Measurements from ENCODE around the gene C1orf50. TPM values are rescaled to one million over a fixed set of nuclear protein-coding genes. Genes with fewer than 3 reads are reported as not detected.

Gene C1orf50
- total and polyA plus RNA-seq, 7 donors: 2.2 to 6.9 (median 3.5) TPM

DNA sequence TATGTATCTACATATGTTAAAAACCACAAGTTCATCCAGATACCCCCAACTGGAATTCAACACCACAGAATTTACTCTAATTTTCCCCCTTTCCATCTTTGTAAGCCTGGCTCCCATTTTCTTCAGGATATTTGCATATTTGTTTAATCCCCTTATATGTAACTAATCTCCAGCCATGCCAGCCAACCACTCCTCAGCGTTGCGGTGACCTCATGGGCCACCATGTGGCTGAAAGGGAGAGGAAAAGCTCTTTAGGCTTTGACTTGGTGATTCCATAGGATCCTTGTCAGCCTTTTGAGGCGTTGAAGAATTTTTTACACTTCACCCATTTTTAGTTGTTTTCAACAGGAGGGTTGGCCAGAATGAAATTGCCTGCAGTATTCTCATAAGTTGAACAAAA, 37.0 kb upstream of the C1orf50 start:
- no peak overlapping the region for H3K27ac ChIP-seq
- no peak overlapping the region for H3K4me3 ChIP-seq
- no peaks in the 10 kb centered on the region for H3K27me3 ChIP-seq
- 95 to 96% methylated on average over 3 of the region's 3 CpGs for WGBS, 2 donors
- no peaks in the 10 kb centered on the region for H3K36me3 ChIP-seq
- intact Hi-C loops (cut with DNase I): no loop called here
- H3K9me3 ChIP-seq: no peaks in the 10 kb centered on the region
- no peak for TF ChIP-seq POLR2AphosphoS5 (IDR thresholded peaks at IDR 0.05)
- no peak for TF ChIP-seq POLR2A (IDR thresholded peaks at IDR 0.05)
- TF ChIP-seq EP300 (IDR thresholded peaks at IDR 0.05): no peak
- TF ChIP-seq, protein P1, sequence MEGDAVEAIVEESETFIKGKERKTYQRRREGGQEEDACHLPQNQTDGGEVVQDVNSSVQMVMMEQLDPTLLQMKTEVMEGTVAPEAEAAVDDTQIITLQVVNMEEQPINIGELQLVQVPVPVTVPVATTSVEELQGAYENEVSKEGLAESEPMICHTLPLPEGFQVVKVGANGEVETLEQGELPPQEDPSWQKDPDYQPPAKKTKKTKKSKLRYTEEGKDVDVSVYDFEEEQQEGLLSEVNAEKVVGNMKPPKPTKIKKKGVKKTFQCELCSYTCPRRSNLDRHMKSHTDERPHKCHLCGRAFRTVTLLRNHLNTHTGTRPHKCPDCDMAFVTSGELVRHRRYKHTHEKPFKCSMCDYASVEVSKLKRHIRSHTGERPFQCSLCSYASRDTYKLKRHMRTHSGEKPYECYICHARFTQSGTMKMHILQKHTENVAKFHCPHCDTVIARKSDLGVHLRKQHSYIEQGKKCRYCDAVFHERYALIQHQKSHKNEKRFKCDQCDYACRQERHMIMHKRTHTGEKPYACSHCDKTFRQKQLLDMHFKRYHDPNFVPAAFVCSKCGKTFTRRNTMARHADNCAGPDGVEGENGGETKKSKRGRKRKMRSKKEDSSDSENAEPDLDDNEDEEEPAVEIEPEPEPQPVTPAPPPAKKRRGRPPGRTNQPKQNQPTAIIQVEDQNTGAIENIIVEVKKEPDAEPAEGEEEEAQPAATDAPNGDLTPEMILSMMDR (IDR thresholded peaks at IDR 0.05): no peak
- no peaks in the 10 kb centered on the region for H3K4me1 ChIP-seq
- no peak for DNase-seq

DNA sequence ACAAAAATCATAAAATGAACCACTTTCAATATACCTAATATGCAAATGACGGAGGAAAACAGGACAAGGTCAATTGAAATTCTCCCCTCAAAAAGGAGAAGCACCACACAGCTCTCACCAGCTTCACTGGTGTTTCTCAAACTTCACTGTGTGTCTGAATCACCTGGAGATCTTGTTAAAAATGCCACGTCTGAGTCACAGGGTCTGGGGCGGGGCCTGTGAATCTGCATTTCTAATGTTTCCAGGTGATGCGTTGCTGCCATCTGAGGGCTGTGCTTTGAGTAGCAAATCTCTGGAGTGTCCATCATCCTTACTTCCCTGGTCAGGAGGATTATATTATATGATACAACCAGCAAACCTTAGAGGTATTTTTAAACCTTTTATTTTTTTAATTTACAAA, 36.1 kb upstream of the C1orf50 start:
- WGBS, 2 donors: 55 to 70% methylated on average over 4 of the region's 4 CpGs

DNA sequence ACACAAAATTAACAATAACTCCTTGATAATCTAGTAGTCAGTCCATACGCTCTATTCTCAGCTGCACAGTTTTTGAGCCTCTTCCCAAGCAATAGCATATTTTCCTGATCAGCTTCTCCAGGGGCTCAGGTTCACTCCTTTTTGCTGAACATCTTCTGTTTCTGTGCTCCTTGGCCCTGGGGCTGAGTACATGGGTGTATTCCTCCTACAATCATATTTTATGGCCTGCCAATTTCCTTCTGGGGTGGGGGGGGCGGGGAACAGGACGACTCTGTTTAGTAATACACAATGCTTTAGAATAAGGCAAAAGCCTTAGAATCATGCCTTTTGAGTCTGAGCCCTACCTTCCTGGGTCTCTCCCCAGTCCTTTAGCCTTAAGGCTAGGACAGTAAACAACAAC, 35.5 kb upstream of the C1orf50 start:
- no peak overlapping the region for H3K27ac ChIP-seq
- no peaks in the 10 kb centered on the region for H3K4me1 ChIP-seq
- WGBS, 2 donors: 23 to 72% methylated on average over 3 of the region's 3 CpGs
- no peaks in the 10 kb centered on the region for H3K36me3 ChIP-seq
- DNase-seq: no peak
- H3K9me3 ChIP-seq: no peaks in the 10 kb centered on the region
- no peaks in the 10 kb centered on the region for H3K27me3 ChIP-seq
- no peak overlapping the region for H3K4me3 ChIP-seq
- no peak for TF ChIP-seq EP300 (IDR thresholded peaks at IDR 0.05)
- intact Hi-C loops (cut with DNase I): no loop called here

More for the DNA sequence above, 36.1 kb upstream of the C1orf50 start:
- Histone ChIP-seq H3K27me3 (no peaks in the 10 kb centered on the region), H3K27ac (no peak overlapping the region), H3K9me3 (no peaks in the 10 kb centered on the region), H3K4me1 (no peaks in the 10 kb centered on the region), H3K36me3 (no peaks in the 10 kb centered on the region), H3K4me3 (no peak overlapping the region)
- DNase-seq: no peak
- intact Hi-C loops (cut with DNase I): no loop called here
- TF ChIP-seq EP300 (IDR thresholded peaks at IDR 0.05) (no peak), POLR2A (IDR thresholded peaks at IDR 0.05) (no peak), POLR2AphosphoS5 (IDR thresholded peaks at IDR 0.05) (no peak)
- TF ChIP-seq, protein P1 (IDR thresholded peaks at IDR 0.05): no peak

DNA sequence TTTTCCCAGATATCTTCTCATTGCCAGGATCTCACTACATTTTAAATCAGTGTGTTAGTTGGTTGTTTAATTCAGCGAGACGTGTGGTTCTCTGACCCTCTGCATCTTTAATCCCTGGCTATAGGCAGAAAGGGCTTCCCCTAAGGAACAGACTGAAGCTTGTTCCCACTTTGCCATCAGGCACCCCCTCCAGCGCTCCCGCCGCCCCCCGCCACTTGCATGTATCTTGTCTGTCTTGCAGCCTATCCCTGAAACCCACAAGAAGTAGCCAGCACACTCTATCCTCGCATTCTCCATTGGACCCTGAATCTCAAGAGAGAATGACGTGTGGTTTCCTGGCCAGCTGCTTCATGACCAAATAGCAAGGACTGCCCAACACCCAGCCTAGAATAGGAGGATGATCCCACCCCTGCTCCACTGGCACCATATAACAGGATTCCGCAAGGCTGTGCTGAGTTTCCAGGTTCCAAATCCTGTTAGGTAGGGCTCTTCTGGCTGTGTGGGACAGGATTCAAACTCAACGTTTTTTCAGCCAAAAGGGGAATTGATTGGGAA, 34.8 kb upstream of the C1orf50 start:
- Histone ChIP-seq H3K36me3 (no peaks in the 10 kb centered on the region), H3K4me1 (no peaks in the 10 kb centered on the region), H3K27ac (no peak overlapping the region), H3K27me3 (no peaks in the 10 kb centered on the region), H3K9me3 (no peaks in the 10 kb centered on the region), H3K4me3 (no peak overlapping the region)
- DNase-seq: no peak
- 82 to 83% methylated on average over 10 of the region's 10 CpGs for WGBS, 2 donors
- intact Hi-C loops (cut with DNase I): no loop called here
- TF ChIP-seq POLR2A (IDR thresholded peaks at IDR 0.05): no peak
- TF ChIP-seq, protein P1 (IDR thresholded peaks at IDR 0.05): no peak
- TF ChIP-seq POLR2AphosphoS5 (IDR thresholded peaks at IDR 0.05): no peak
- TF ChIP-seq EP300 (IDR thresholded peaks at IDR 0.05): no peak

DNA sequence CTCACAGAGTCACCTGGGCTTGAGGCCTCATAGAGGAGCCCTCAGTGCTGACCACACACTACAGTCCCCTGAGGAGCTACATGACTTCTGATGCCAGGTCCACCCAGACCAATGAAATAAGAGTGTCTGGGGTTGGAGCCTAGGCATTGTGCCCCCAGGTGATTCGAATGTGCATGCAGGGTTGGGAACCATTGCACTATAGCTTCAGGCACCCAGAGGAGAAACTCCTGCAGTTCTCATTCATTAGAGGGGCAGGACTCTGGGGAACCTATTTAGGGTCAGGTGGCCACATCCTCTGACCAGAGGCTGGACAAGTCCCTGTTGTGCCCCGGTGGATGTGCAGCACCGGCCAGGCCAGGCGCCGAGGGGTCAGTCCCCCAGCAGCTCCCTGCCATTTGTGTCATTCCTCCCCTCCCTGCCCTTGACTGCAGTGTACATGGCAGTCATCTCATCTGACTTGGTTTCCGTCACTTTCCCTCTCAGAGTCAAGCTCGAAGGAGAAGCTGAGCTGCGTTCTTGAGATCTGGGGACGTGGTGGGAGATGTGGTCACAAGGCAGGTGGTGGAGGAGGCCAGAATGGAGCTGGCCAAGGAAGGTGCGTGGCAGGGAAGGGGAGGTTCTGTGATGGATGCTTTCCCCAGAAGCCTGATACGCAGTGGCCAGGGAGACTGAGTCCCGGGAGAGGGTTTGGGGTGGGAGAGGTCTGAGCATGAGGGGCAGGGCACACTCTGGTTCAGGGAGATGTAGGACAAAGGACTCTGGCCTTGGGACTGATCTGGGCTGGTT, 33.4 kb upstream of the C1orf50 start:
- intact Hi-C loops (cut with DNase I): no loop called here
- TF ChIP-seq POLR2A (IDR thresholded peaks at IDR 0.05): no peak
- TF ChIP-seq EP300 (IDR thresholded peaks at IDR 0.05): no peak
- TF ChIP-seq POLR2AphosphoS5 (IDR thresholded peaks at IDR 0.05): no peak
- TF ChIP-seq, protein P1 (IDR thresholded peaks at IDR 0.05): no peak
- Histone ChIP-seq H3K4me1 (no peaks in the 10 kb centered on the region), H3K27ac (no peak overlapping the region), H3K27me3 (no peaks in the 10 kb centered on the region), H3K36me3 (no peaks in the 10 kb centered on the region), H3K4me3 (no peak overlapping the region), H3K9me3 (no peaks in the 10 kb centered on the region)
- WGBS, 2 donors: 91 to 94% methylated on average over 12 of the region's 12 CpGs
- no peak for DNase-seq

Measured in sigmoid colon (tissue), 7 donors.